HUDEP-2 (cell line): Measurements from ENCODE around the gene CTNNA3.
"Not testable (repeated sequence)": the region's sequence is repeated elsewhere in the genome, so short reads cannot be mapped to it uniquely, and the experiment has no call there.

Experiments
- DNase-seq, 76 experiments: peaks; one replicate each; lab custom pipeline; 2025; ENCODE audit not compliant: unreplicated experiment in 76 of 76; lab: John Stamatoyannopoulos, UW

The CTNNA3 gene

DNA sequence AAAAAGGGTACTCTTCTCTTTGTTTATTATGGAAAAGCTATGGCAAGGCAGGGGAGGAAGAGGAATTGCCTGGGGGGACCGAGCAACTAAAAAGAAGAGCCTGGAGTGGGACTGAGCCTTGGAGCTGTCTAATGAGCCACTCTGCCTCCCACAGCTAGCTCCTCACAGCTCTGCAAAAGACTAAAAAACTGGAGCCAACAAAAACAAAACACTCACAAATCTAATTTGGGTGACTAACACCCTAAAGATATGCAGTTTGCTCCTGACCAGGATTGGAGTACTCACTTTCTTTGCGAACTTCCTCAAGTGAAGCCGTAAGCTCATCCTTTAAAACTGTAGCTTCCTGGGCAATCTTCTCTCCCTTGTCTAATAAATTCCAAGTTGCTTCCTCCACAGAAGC lies 89.4 kb downstream of the CTNNA3 start:
- no peak for DNase-seq

DNA sequence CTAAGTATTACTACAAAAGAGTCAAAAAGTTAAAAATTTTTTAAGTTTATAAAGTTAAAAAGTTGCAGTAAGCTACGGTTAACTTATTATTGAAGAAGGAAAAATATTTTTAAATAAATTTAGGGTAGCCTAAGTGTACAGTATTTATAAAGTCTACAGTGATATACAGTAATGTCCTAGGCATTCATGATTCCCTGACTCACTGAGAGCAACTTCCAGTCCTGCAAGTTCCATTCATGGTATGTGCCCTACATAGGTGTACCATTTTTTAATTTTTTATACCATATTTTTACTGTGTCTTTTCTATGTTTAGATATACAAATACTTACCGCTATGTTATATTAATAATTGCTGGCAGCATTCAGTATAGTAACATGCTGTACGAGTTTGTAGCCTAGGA lies 92.3 kb downstream of the CTNNA3 start:
- DNase-seq = no peak

DNA sequence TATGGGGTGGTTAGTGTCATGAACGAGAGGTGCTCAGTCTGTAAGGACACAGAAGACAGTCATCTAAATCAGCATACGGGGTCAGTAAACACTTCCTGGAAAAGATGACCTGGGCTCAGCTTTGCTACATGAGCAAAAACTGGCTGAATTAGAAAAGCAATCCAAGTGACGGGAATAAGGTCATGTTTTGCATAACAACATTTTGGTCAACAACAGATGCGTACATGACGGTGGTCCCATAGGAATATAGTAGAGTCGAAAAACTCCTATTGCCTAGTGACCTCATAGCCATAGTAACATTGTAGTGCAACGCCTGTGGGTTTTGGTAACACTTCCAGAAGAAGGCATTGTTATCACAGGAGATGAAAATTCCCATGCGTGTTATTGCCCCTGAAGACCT lies 92.9 kb downstream of the CTNNA3 start:
- no peak for DNase-seq

- no peak for DNase-seq
Measured at GRCh38 chr10:67602268-67602950, 93.6 kb downstream of the CTNNA3 start.

DNA sequence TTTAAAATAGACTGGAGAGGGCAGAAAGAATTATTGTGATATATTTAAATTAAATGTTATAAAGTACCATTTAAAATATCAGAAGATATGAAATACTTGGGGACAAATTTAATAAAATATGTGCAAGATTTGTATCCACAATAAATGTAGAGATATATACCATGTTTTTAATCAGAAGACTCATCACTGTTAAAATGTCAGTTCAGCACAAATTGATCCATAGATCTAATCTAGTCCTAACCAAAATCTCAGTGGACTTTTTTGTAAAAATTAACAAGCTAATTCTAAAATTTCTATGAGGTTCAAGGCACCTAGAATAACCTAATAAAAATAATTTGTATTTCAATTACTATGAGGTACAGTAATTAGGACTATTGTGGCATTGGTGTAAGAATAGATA lies 96.4 kb downstream of the CTNNA3 start:
- no peak for DNase-seq

DNA sequence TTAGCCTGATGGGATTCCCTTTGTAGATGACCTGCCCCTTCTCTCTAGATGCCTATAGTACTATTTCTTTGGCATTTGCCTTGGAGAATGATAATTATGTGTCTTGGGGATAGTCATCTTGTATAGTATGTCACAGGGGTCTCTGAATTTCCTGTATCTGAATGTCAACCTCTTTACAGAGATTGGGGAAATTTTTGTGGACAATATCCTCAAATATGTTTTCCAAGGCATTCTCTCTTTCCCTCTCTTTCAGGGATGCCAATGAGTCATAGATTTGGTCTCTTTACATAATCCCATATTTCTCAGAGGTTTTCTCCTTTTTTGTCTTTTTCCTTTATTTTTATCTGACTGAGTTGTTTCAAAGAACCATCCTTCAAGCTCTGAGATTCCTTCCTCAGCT lies 99.4 kb downstream of the CTNNA3 start:
- DNase-seq = no peak

DNA sequence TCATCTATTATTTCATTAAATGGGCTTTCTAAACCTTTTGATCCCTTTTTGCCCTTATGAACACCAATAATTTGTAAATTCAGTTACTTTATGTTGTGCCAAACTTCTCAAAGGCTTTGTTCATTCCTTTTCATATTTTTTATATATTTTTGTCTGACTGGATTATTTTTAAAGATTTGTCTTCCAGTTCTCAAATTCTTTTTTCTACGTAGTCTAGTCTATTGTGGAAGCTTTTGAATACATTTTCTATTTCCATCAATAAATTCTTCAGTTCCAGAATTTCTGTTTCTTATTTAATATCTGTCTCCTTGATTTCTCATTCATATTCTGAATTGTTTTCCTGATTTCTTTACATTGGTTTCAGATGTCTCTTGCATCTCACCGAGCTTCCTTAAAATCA lies 108.2 kb downstream of the CTNNA3 start:
- DNase-seq = no peak

GRCh38 chr10:67575532-67575931 lies 120.5 kb downstream of the CTNNA3 start:
- DNase-seq = no peak

DNA sequence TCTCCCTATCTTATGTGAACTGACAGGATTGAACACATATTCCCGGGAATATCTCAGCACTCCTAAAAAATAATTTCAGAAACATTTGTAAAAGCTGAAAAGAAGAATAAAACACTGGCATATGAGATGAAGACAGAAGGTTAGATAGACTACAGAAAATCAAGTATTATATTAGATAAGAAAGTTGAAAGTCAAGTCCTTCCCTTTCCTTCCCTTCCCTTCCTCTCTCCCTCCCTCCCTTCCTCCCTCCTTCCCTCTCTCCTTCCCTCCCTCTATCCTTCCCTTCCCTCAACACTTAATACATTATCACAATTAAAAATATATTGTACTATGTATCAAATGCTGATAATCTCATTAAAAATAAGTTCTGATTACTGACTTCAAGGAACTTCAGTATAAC lies 122.5 kb downstream of the CTNNA3 start:
- DNase-seq = no peak

DNA sequence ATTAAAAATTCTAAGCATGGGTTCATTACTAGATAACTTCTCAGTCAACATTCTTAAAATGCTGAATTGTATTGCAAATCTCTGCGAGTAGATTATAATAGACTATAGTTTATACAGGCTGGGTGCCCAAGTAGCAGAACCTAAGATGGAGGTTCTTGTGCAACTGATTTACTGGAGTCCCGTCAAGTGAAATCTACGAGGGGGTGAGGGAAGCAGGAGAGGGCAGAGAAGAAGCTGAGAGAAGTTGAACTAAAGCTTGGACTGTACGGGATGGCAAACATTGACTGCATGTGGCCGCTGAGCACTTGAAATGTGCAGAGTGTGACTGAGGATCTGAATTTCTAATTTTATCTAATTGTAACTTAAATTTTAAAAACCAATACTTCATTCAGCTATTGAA lies 124.5 kb downstream of the CTNNA3 start:
- no peak for DNase-seq

GRCh38 chr10:67558311-67558710 lies 137.7 kb downstream of the CTNNA3 start:
- DNase-seq = not testable (repeated sequence)

- peak in 1 of 76 experiments; percentile 0 for DNase-seq
Measured at GRCh38 chr10:67553254-67553653, 142.7 kb downstream of the CTNNA3 start.

- DNase-seq = no peak
Measured at GRCh38 chr10:67550838-67551402, 145.1 kb downstream of the CTNNA3 start.

DNA sequence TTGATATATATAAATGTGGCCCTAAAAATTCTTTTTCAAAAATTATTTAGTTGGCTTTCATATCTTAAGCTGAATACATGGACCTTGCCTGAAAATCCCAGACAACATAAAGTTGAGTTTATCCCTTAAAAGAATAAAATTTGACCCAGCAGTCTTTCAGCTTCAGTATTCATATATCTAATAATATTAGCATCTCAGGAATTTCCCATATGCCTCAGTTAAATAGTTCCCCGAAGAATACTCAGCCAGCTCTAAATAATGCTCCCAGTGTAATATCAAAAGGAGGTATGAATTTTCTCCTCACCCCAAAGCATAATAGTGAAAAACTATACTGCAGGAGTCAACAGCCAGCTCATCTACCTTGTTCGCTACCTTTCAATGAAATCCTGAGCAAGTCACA lies 145.9 kb downstream of the CTNNA3 start:
- no peak for DNase-seq

- no peak for DNase-seq
Measured at GRCh38 chr10:67549390-67549789, 146.6 kb downstream of the CTNNA3 start.

- DNase-seq = no peak
Measured at GRCh38 chr10:67541411-67541810, 154.6 kb downstream of the CTNNA3 start.

GRCh38 chr10:67539312-67539711 lies 156.7 kb downstream of the CTNNA3 start:
- DNase-seq = no peak

GRCh38 chr10:67537906-67538305 lies 158.1 kb downstream of the CTNNA3 start:
- no peak for DNase-seq

DNA sequence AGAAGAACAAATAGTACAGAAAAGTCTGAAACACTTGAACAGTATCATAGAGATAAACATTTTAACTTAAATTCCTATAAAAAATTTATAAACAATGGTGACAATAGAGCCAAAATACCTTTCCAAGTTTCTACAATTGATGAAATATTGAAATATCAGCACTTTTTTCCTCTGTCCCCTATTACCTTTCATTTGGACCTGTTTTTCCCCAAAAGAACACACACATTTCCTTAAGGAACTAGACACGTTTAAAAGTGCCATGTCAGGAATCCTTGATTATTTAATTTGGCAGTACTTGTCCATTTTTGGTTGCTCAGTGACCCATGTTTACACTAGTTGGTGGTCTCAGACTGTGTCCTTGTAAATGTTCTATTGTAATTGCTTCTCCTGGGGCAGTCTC lies 162.6 kb downstream of the CTNNA3 start:
- no peak for DNase-seq

- not testable (repeated sequence) for DNase-seq
Measured at GRCh38 chr10:67530990-67531389, 165.0 kb downstream of the CTNNA3 start.

DNA sequence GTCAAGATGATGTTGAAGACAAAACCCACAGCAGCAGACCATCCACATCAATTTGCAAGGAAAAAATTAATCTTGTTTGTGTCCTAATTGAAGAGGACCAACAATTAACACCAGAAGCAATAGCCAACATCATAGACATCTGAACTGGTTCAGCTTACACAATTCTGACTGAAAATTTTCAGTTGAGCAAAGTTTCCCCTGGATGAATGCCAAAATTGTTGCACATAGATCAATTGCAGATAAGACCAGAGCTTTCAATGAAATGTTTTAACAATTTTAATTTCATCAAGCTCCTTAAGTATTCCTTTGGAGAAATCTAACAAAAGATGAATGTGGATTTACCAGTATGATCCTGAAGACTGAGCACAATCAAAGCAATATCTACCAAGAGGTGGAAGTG lies 168.6 kb downstream of the CTNNA3 start:
- DNase-seq = no peak

GRCh38 chr10:67521546-67521945 lies 174.4 kb downstream of the CTNNA3 start:
- DNase-seq = no peak
